ENCODE results near the gene C20orf141.

- TF ChIP-seq CTCF (IDR thresholded peaks at IDR 0.05) (no peak), POLR2AphosphoS5 (IDR thresholded peaks at IDR 0.05; ENCODE audit: insufficient read depth in 1 of 2, low read depth in 1 of 2) (no peak), POLR2A (IDR thresholded peaks at IDR 0.05) (no peak)
Observed at GRCh38 chr20:2829376-2829775, 14.6 kb downstream of the C20orf141 start.
